Upper lobe of left lung (tissue), 6 donors: ENCODE data around the gene PTPN1. TPM values are rescaled to one million over a fixed set of nuclear protein-coding genes. Genes with fewer than 3 reads are reported as not detected.

Experiments
- ATAC-seq, 2 donors: fragments of 200-7000 bp; cut with Tn5 transposase; one replicate each; pipeline ENCODE4 v1.9.1; 2022; ENCODE audit warnings: mild to moderate bottlenecking in 2 of 2, moderate library complexity in 2 of 2; ENCODE audit not compliant: low FRiP score in 2 of 2
- DNase-seq, 2 donors: peaks; one replicate each; pipeline ENCODE4 v3.0.0-alpha.2; 2019 to 2020
- H3K27ac ChIP-seq, 4 donors: fragments of 200-600 bp; sonication (generic); one replicate each; pipeline ENCODE4 v1.5.1; 2016 to 2019
- H3K27me3 ChIP-seq, 4 donors: fragments of 200-600 bp; sonication (generic); one replicate each; pipeline ENCODE4 v1.5.1; 2017 to 2019
- H3K36me3 ChIP-seq, 4 donors: fragments of 200-600 bp; sonication (generic); one replicate each; pipeline ENCODE4 v1.5.1; 2016 to 2019
- H3K4me1 ChIP-seq, 4 donors: fragments of 200-600 bp; sonication (generic); one replicate each; pipeline ENCODE4 v1.5.1; 2018 to 2019
- H3K4me3 ChIP-seq, 4 donors: fragments of 200-600 bp; sonication (generic); one replicate each; pipeline ENCODE4 v1.5.1; 2017 to 2019; ENCODE audit warnings: mild to moderate bottlenecking in 2 of 4, moderate library complexity in 1 of 4
- H3K9me3 ChIP-seq, 4 donors: fragments of 200-600 bp; sonication (generic); one replicate each; pipeline ENCODE4 v1.5.1; 2018 to 2019
- EP300 ChIP-seq, 4 donors: sonication (generic); formaldehyde crosslinking; IDR thresholded peaks; one replicate each; pipeline ENCODE4 v1.5.1; 2017; ENCODE audit warnings: antibody characterized with exemption in 4 of 4, control low read depth in 2 of 4
- POLR2A ChIP-seq, 4 donors: fragments of 450-650 bp; IDR thresholded peaks; one replicate each; pipeline ENCODE4 v1.5.1; 2016 to 2017; ENCODE audit warnings: antibody characterized with exemption in 4 of 4, mild to moderate bottlenecking in 2 of 4
- POLR2AphosphoS5 ChIP-seq, 2 donors: sonication (generic); formaldehyde crosslinking; IDR thresholded peaks; one replicate each; pipeline ENCODE4 v1.5.1; 2017; ENCODE audit warnings: antibody characterized with exemption in 2 of 2
- WGBS, 2 donors: methylation state at CpG; one replicate each; pipeline ENCODE4 v1.1.5; 2017 to 2018; 5-methylcytosine and 5-hydroxymethylcytosine counted together
- total RNA-seq, 6 donors: library from RNA; depleted of rRNA in 4 of 6; stranded (reverse); fragments of >200 nt in 4 of 6; gene quantifications; one replicate each; pipeline versions ENCODE4 v1.1.0 to v1.2.1, GENCODE V29; 2016 to 2021
- TF ChIP-seq, protein P1 (sequence below), 6 experiments: fragments of 450-650 bp in 4 of 6; fragments of 200-600 bp in 2 of 6; sonication (generic) in 2 of 6; IDR thresholded peaks; one replicate each; pipeline ENCODE4 v1.5.1; 2016 to 2019; ENCODE audit warnings: antibody characterized with exemption in 6 of 6
- donor health status: DM: no; HTN: no; CAD: no; lungs with moderate emphysema.
- donor health status: DM: no; HTN: yes; CAD: no; lungs with severe emphysema.

Gene PTPN1
- total RNA-seq, 6 donors from 2014 or later, result 75.1 to 137 (median 96.1) TPM

DNA sequence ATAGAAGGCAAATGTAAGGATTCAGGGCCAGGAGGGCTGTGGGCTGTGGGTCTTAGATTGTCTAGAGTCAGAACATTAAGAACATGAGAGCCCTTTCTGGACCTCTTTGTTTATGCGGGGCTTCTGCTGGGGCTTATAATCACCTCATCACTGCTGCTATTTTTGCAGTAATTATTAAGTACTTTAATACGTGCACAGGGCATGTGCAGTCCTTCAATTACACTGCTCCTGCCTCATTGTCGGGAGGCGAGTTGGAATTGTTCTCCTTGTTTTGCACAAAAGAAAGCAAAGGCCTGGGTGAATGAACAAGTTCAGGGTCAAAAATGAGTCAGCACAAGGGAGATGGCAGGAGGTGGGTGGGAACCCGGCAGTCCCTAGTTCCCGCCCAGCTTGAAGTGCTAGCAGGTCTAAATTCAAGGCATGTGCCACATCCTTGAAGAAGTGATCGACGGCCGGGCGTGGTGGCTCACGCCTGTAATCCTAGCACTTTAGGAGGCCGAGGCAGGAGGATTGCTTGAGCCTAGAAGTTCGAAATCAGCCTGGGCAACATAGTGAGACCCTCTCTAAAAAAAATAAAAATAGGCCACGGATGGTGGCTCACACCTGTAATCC lies 34.4 kb upstream of the PTPN1 start:
- no peak for TF ChIP-seq POLR2A (IDR thresholded peaks at IDR 0.05)
- peak in 1 of 2 donors; percentile 22 for TF ChIP-seq POLR2AphosphoS5 (IDR thresholded peaks at IDR 0.05)
- TF ChIP-seq, protein P1, sequence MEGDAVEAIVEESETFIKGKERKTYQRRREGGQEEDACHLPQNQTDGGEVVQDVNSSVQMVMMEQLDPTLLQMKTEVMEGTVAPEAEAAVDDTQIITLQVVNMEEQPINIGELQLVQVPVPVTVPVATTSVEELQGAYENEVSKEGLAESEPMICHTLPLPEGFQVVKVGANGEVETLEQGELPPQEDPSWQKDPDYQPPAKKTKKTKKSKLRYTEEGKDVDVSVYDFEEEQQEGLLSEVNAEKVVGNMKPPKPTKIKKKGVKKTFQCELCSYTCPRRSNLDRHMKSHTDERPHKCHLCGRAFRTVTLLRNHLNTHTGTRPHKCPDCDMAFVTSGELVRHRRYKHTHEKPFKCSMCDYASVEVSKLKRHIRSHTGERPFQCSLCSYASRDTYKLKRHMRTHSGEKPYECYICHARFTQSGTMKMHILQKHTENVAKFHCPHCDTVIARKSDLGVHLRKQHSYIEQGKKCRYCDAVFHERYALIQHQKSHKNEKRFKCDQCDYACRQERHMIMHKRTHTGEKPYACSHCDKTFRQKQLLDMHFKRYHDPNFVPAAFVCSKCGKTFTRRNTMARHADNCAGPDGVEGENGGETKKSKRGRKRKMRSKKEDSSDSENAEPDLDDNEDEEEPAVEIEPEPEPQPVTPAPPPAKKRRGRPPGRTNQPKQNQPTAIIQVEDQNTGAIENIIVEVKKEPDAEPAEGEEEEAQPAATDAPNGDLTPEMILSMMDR (IDR thresholded peaks at IDR 0.05), result no peak
- no peaks in the 10 kb centered on the region for H3K36me3 ChIP-seq
- H3K4me1 ChIP-seq, result peaks cover 19 to 42% (median 21%) of the 10 kb centered on the region in 4 donors
- ATAC-seq (peak in 1 of 2 donors; percentile 58), DNase-seq (peak in 1 of 2 donors; percentile 49)
- peak overlapping the region in 1 of 4 donors; percentile 8 for H3K27ac ChIP-seq
- no peak overlapping the region for H3K4me3 ChIP-seq
- H3K27me3 ChIP-seq, result no peaks in the 10 kb centered on the region
- 60 to 75% methylated on average over 14 of the region's 14 CpGs for WGBS, 2 donors
- no peaks in the 10 kb centered on the region for H3K9me3 ChIP-seq

DNA sequence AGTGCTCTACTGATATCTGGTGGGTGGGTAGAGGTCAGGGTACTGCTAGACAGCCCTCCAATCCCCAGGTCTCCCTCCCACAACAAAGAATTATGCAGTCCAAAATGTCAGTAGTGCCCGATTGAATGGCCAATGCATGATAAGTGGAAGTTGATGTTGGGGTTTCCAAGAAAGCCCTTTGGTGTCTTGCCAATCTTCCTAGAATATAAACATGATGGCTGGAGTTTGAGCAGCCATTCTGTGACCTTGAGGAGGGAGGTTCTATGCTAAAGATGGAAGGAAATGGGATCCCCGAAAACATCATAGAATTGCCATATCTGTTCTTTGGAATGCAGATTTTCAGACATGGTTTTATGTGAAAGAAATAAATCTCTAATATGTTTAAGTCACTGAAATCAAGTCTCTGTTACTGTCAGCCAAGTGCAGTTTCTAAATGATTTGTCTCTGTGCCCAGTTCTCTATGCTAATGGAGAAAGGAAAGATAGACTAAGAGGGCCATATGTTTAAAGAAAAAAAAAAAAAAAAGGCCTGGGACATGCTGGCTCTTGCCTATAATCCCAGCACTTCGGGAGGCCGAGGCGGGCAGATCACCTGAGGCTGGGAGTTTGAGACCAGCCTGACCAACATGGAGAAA lies 32.8 kb upstream of the PTPN1 start:
- TF ChIP-seq POLR2A (IDR thresholded peaks at IDR 0.05) (no peak), POLR2AphosphoS5 (IDR thresholded peaks at IDR 0.05) (no peak), EP300 (IDR thresholded peaks at IDR 0.05) (no peak)
- TF ChIP-seq, protein P1 (IDR thresholded peaks at IDR 0.05), result no peak
- ATAC-seq (no peak), DNase-seq (no peak)
- WGBS, 2 donors, result 83 to 96% methylated on average over 5 of the region's 5 CpGs
- H3K27me3 ChIP-seq, result no peaks in the 10 kb centered on the region
- no peak overlapping the region for H3K4me3 ChIP-seq
- H3K27ac ChIP-seq, result no peak overlapping the region
- no peaks in the 10 kb centered on the region for H3K9me3 ChIP-seq
- peaks cover 12 to 30% (median 14%) of the 10 kb centered on the region in 4 donors for H3K4me1 ChIP-seq
- no peaks in the 10 kb centered on the region for H3K36me3 ChIP-seq

DNA sequence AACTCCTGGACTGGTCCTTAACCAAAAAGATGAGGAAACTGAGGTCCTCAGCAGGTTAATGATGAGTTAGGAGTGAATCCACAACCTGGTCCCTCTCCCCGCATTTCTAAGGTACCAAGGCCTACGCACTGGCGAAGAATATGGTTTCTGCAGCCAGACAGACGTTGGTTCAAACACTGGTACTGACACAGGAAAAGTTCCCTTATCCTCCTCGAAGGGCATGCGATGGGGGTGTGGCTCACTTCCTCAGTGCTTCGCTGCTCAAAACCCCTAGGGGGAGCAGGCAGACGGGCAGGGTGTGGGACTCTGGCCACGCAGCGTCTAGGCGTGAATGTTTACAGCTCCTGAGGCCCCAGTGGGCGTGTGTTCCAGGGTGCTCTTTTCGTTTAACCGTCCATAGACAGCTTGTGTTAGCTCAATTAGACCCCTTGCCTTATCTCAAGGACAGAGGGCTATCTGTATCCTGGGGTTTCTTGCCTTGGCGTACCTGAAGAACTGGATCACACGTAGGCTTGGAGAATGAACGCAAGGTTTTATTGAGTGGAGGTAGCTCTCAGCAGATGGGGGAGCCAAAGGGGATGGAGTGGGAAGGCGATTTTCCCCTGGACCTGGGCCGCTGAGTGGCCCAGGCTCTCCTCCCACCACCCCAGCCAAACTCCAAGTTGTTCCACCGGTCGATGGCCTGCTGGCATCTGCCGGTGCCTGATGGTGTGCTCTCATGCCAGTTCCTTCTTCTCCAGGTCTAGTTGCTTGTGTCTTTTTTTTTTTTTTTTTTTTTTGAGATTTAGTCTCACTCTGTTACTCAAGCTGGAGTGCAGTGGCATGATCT lies 31.8 kb upstream of the PTPN1 start:
- H3K4me3 ChIP-seq, result no peak overlapping the region
- ATAC-seq, result peak; percentile 91
- peak; percentile 48 to 89 for DNase-seq
- no peaks in the 10 kb centered on the region for H3K9me3 ChIP-seq
- peaks cover 14 to 31% (median 16%) of the 10 kb centered on the region in 4 donors for H3K4me1 ChIP-seq
- no peaks in the 10 kb centered on the region for H3K36me3 ChIP-seq
- 43 to 54% methylated on average over 16 to 22 of the region's 22 CpGs for WGBS, 2 donors
- peak overlapping the region in 1 of 4 donors; percentile 6 for H3K27ac ChIP-seq
- TF ChIP-seq EP300 (IDR thresholded peaks at IDR 0.05), result no peak
- no peak for TF ChIP-seq POLR2A (IDR thresholded peaks at IDR 0.05)
- TF ChIP-seq, protein P1 (IDR thresholded peaks at IDR 0.05), result peak; percentile 70 to 92 (median 80)
- peak in 1 of 2 donors; percentile 44 for TF ChIP-seq POLR2AphosphoS5 (IDR thresholded peaks at IDR 0.05)
- no peaks in the 10 kb centered on the region for H3K27me3 ChIP-seq

DNA sequence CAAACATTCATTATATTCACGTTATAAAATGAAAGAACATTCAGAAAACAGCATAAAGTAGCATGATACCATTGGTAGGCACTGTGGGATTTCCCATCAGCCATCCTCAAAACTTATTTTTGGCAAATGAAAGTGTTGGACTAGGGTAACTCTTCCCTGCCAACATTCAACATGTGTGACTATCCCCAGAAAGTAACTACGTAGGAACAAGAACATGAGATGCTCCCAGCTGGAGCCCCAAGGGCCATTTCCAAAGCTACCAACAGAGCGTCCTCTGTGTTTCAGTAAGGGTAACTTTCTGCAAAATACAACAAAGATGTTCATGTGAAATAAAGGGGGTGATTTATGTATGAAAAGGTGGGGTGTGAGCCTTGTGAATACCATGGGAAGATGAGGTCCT lies 28.4 kb upstream of the PTPN1 start:
- no peaks in the 10 kb centered on the region for H3K36me3 ChIP-seq
- 83 to 84% methylated on average over 3 of the region's 3 CpGs for WGBS, 2 donors
- no peaks in the 10 kb centered on the region for H3K27me3 ChIP-seq
- TF ChIP-seq EP300 (IDR thresholded peaks at IDR 0.05) (no peak), POLR2AphosphoS5 (IDR thresholded peaks at IDR 0.05) (no peak), POLR2A (IDR thresholded peaks at IDR 0.05) (no peak)
- TF ChIP-seq, protein P1 (IDR thresholded peaks at IDR 0.05), result no peak
- DNase-seq, result no peak
- no peak overlapping the region for H3K4me3 ChIP-seq
- no peak for ATAC-seq
- peaks cover 17 to 40% (median 17%) of the 10 kb centered on the region in 4 donors for H3K4me1 ChIP-seq
- no peaks in the 10 kb centered on the region for H3K9me3 ChIP-seq
- no peak overlapping the region for H3K27ac ChIP-seq
